AG09319 (cell line): Measurements from ENCODE around the gene TMEM150A.
"Not testable (repeated sequence)": the region's sequence is repeated elsewhere in the genome, so short reads cannot be mapped to it uniquely, and the experiment has no call there.

ENCODE experiments used
- DNase-seq: peaks from one replicate; pipeline ENCODE4 v3.0.0-alpha.2; 2010; ENCODE audit warnings: low read depth; ENCODE audit errors: extremely low read depth
- CTCF ChIP-seq: IDR thresholded peaks from 2 replicates; pipeline ENCODE4 v1.5.1; 2011; ENCODE audit warnings: low read depth, mild to moderate bottlenecking, inconsistent platforms, low read length, moderate library complexity

TMEM150A gene

GRCh38 chr2:85560812-85561279 is 41.7 kb downstream of the TMEM150A start:
- TF ChIP-seq CTCF: no peak
- no peak for DNase-seq

GRCh38 chr2:85560403-85560726 is 42.1 kb downstream of the TMEM150A start:
- DNase-seq: not testable (repeated sequence)

GRCh38 chr2:85558160-85558559 is 44.3 kb downstream of the TMEM150A start:
- no peak for DNase-seq
- no peak for TF ChIP-seq CTCF

- TF ChIP-seq CTCF: no peak
- DNase-seq: no peak
These were observed 45.4 kb downstream of the TMEM150A start for GRCh38 chr2:85557130-85557529.

- DNase-seq: no peak
- no peak for TF ChIP-seq CTCF
These were observed 47.4 kb downstream of the TMEM150A start for GRCh38 chr2:85554980-85555612.

- no peak for DNase-seq
- TF ChIP-seq CTCF: no peak
These were observed 49.3 kb downstream of the TMEM150A start for GRCh38 chr2:85553184-85553583.

- peak; percentile 88 for TF ChIP-seq CTCF
- no peak for DNase-seq
These were observed 50.5 kb downstream of the TMEM150A start for GRCh38 chr2:85551698-85552678.

GRCh38 chr2:85550486-85550885 is 52.0 kb downstream of the TMEM150A start:
- TF ChIP-seq CTCF: no peak
- DNase-seq: no peak
